K562 (cell line): Measurements from ENCODE around the gene EML6. TPM values are rescaled to one million over a fixed set of nuclear protein-coding genes. Genes with fewer than 3 reads are reported as not detected.

Source experiments
- ATAC-seq: fragments of 200-7000 bp; cut with Tn5 transposase; 3 replicates; pipeline ENCODE4 v1.9.1; 2020; ENCODE audit warnings: moderate library complexity
- BruUV-seq: library from RNA; stranded (reverse); fragments of 400-500 nt; replicated peaks from 2 replicates; lab custom pipeline; 2021; lab: Mats Ljungman, UMichigan
- CTCF ChIA-PET: fragments of 300-600 bp; formaldehyde crosslinking; extraction: SDS; loops from one replicate; lab custom pipeline; 2021; ENCODE audit warnings: low intra/inter-chr PET ratio; lab: Yijun Ruan, JAX
- POLR2A ChIA-PET: fragments of 300-600, 350-650 bp; sonication (Branson Sonifier 250); formaldehyde crosslinking; extraction: SDS; loops from one replicate; lab custom pipeline; 2021; ENCODE audit warnings: antibody characterized with exemption, inconsistent platforms; lab: Yijun Ruan, JAX
- DNase-seq, 4 experiments: peaks; one replicate each; pipeline versions ENCODE4 v3.0.0 to v3.0.0-alpha.2; 2011 to 2018; ENCODE audit warnings: low spot score in 3 of 4, mixed read lengths in 3 of 4; ENCODE audit errors: extremely low read depth in 1 of 4
- FAIRE-seq: peaks from 2 replicates; lab custom pipeline; 2011; peaks lifted over from hg19 to GRCh38; lab: Jason Lieb, UNC
- H2AFZ ChIP-seq: 2 replicates; pipeline ENCODE4 v1.6.0; 2011; ENCODE audit warnings: low read depth, low read length, control low read depth, inconsistent platforms
- H3K27ac ChIP-seq: fragments of 200-600 bp; 3 replicates; pipeline ENCODE4 v1.8.0; 2011; ENCODE audit warnings: low read depth, mild to moderate bottlenecking, control low read depth, inconsistent platforms, low read length, moderate library complexity, mixed read lengths; ENCODE audit errors: extremely low read depth
- H3K27me3 ChIP-seq, 2 experiments: fragments of 300-600 bp in 1 of 2; 2 replicates in 1 of 2; 3 replicates in 1 of 2; pipeline versions ENCODE4 v1.6.0 to v1.8.0; 2011; ENCODE audit warnings: inconsistent platforms in 2 of 2, low read length in 2 of 2, mild to moderate bottlenecking in 1 of 2, mixed read lengths in 1 of 2, moderate library complexity in 1 of 2; ENCODE audit not compliant: control insufficient read depth in 2 of 2, insufficient read depth in 2 of 2
- H3K36me3 ChIP-seq: fragments of 300-600 bp; 3 replicates; pipeline ENCODE4 v1.8.0; 2011; ENCODE audit warnings: mild to moderate bottlenecking, low read length, inconsistent platforms; ENCODE audit not compliant: control insufficient read depth, insufficient read depth
- H3K4me1 ChIP-seq, 2 experiments: fragments of 200-600 bp in 1 of 2; replicated peaks in 1 of 2; 2 replicates in 1 of 2; 3 replicates in 1 of 2; pipeline versions ENCODE4 v1.5.1 to v1.8.0; 2011; ENCODE audit warnings: inconsistent platforms in 2 of 2, low read length in 2 of 2, mild to moderate bottlenecking in 1 of 2, mixed read lengths in 1 of 2, moderate library complexity in 1 of 2; ENCODE audit not compliant: control insufficient read depth in 2 of 2, insufficient read depth in 2 of 2
- H3K4me2 ChIP-seq: 2 replicates; pipeline ENCODE4 v1.6.1; 2011; ENCODE audit warnings: low read length, control low read depth, inconsistent platforms, mixed read lengths; ENCODE audit not compliant: insufficient read depth
- H3K4me3 ChIP-seq: fragments of 200-600 bp; sonication (generic), shearing (Covaris generic); 2 replicates; pipeline ENCODE4 v1.5.1; 2016; ENCODE audit warnings: control low read depth, inconsistent platforms
- H3K79me2 ChIP-seq: fragments of 200-600 bp; 3 replicates; pipeline ENCODE4 v1.8.0; 2011; ENCODE audit warnings: low read length, inconsistent platforms; ENCODE audit not compliant: control insufficient read depth, insufficient read depth
- H3K9ac ChIP-seq, 2 experiments: 2 replicates each; pipeline versions ENCODE4 v1.6.0 to v1.6.1; 2011; ENCODE audit warnings: low read depth in 2 of 2, low read length in 2 of 2, control low read depth in 1 of 2, inconsistent platforms in 1 of 2, mild to moderate bottlenecking in 1 of 2, mixed read lengths in 1 of 2; ENCODE audit not compliant: insufficient read depth in 1 of 2
- H3K9me1 ChIP-seq: one replicate; pipeline ENCODE4 v1.6.0; 2011; ENCODE audit warnings: inconsistent platforms, mild to moderate bottlenecking, low read length, moderate library complexity; ENCODE audit not compliant: control insufficient read depth, insufficient read depth
- H3K9me3 ChIP-seq: replicated peaks from 2 replicates; pipeline ENCODE4 v1.5.1; 2011; ENCODE audit warnings: low read depth, low read length, inconsistent platforms; ENCODE audit not compliant: control insufficient read depth, insufficient read depth
- H4K20me1 ChIP-seq: replicated peaks from 2 replicates; pipeline ENCODE4 v1.6.1; 2011; ENCODE audit warnings: low read length, inconsistent platforms, mixed read lengths; ENCODE audit not compliant: control insufficient read depth, insufficient read depth
- BMI1 ChIP-seq: fragments of 150-350 bp; IDR thresholded peaks from 2 replicates; pipeline ENCODE4 v1.6.1; 2014; ENCODE audit warnings: low read length
- DPF2 ChIP-seq: fragments of 450-650 bp; IDR thresholded peaks from 2 replicates; pipeline ENCODE4 v1.6.1; 2016
- MYNN ChIP-seq, 2 experiments: sonication (generic); formaldehyde crosslinking in 1 of 2; IDR thresholded peaks; 2 replicates each; pipeline versions ENCODE4 v1.5.0 to v1.6.1; 2016 to 2020; ENCODE audit warnings: antibody characterized with exemption in 1 of 2, missing genetic modification reagents in 1 of 2
- RBM15 ChIP-seq: fragments of 200-400 bp; formaldehyde crosslinking; IDR thresholded peaks from 2 replicates; pipeline ENCODE4 v1.6.1; 2018; ENCODE audit warnings: mild to moderate bottlenecking, low read length, moderate library complexity; ENCODE audit not compliant: insufficient read depth
- SRSF9 ChIP-seq: fragments of 200-400 bp; formaldehyde crosslinking; IDR thresholded peaks from 2 replicates; pipeline ENCODE4 v1.6.1; 2017; ENCODE audit warnings: low read depth, low read length, borderline replicate concordance
- ZNF77 ChIP-seq: fragments of 250-450 bp; sonication (Bioruptor Pico); IDR thresholded peaks from 2 replicates; pipeline ENCODE4 v1.5.0; 2020
- ZNF830 ChIP-seq: fragments of 250-450 bp; sonication (Bioruptor Pico); IDR thresholded peaks from 2 replicates; pipeline ENCODE4 v1.5.0; 2021; ENCODE audit warnings: mild to moderate bottlenecking
- WGBS: fragments of 100-300 bp; shearing (Covaris generic); methylation state at CpG from one replicate; pipeline ENCODE4 v1.1.6; 2016; ENCODE audit warnings: low coverage, mixed read lengths; ENCODE audit not compliant: insufficient coverage; ENCODE audit errors: missing lambda C conversion rate; 5-methylcytosine and 5-hydroxymethylcytosine counted together
- in situ Hi-C: fragments of 300-500 bp; cut with MboI; formaldehyde crosslinking; loops from 4 replicates; pipeline ENCODE4 v1.15.0; 2018; ENCODE audit warnings: inconsistent platforms, mixed read lengths
- intact Hi-C: fragments of 100-400 bp; cut with micrococcal nuclease; formaldehyde crosslinking; loops from 2 replicates; pipeline ENCODE4 v1.14.2; 2022
- polyA plus RNA-seq, 8 experiments: library from polyadenylated mRNA; depleted of rRNA in 4 of 8; stranded (reverse) in 5 of 8; unstranded in 3 of 8; fragments of >200 nt; fragmentation: Nextera tagmentation in 2 of 8; fragmentation: Illumina TruSeq in 1 of 8; extraction: Ambion mirVana in 2 of 8; extraction: Trizol in 1 of 8; gene quantifications; 2 replicates each; pipeline versions ENCODE4 v1.2.1 to v1.2.3, GENCODE V29; 2011 to 2014; ENCODE audit warnings: inconsistent platforms in 1 of 8, missing spikeins in 1 of 8
- total RNA-seq, 7 experiments: library from RNA; depleted of rRNA in 6 of 7; stranded (reverse); fragments of >200 nt in 6 of 7; fragmentation: Illumina TruSeq in 2 of 7; extraction: Trizol in 2 of 7; gene quantifications; 2 replicates each; pipeline versions ENCODE4 v1.2.1 to v1.2.3, GENCODE V29; 2011 to 2021; ENCODE audit warnings: low replicate concordance in 1 of 7
- TF ChIP-seq, protein P1 (sequence below): fragments of 200-800 bp; sonication (Bioruptor generic); IDR thresholded peaks from 2 replicates; pipeline ENCODE4 v1.6.1; 2017; ENCODE audit warnings: missing genetic modification characterization, missing compliant biosample characterization
- TF ChIP-seq, protein P2 (sequence below), 2 experiments: fragments of 250-450 bp in 1 of 2; fragments of 450-650 bp in 1 of 2; sonication (Bioruptor Pico) in 1 of 2; IDR thresholded peaks; 2 replicates each; pipeline versions ENCODE4 v1.6.1 to v1.8.0; 2016 to 2021; ENCODE audit warnings: mild to moderate bottlenecking in 2 of 2, moderate library complexity in 2 of 2, missing compliant biosample characterization in 1 of 2, missing genetic modification characterization in 1 of 2
- TF ChIP-seq, protein P3 (sequence below): fragments of 450-650 bp; conservative IDR thresholded peaks from 2 replicates; pipeline ENCODE4 v1.6.1; 2016; ENCODE audit warnings: missing genetic modification characterization, low read depth, mild to moderate bottlenecking, control low read depth, missing compliant biosample characterization

Gene EML6
- total and polyA plus RNA-seq, 9 of the 15 experiments (the other 6 are each of a cell fraction or from before 2014, with no cell fraction given) = 0.07 to 0.56 (median 0.25) TPM

DNA sequence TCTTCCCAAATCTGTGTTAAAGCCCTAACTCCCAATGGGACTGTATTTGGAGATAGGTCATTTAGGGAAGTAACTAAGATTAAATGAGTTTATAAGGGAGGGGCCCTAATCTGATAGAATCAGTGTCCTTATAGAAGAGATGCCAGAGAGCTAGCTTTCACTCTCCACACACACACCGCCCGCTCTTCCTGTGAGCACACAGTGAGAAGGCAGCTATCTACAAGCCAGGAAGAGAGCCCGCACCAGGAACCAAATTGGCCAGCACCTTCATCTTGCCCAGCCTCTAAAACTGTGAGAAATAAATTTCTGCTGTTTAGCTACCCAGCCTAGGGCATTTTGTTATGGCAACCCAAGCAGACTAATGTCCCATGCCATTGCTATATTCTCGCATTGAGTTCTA, 201.6 kb downstream of the EML6 start:
- no peak overlapping the region for H3K4me3 ChIP-seq
- intact Hi-C loops = no loop called here
- H3K9me1 ChIP-seq = no peaks in the 10 kb centered on the region
- H3K9me3 ChIP-seq = 0 out of 2 replicates have a peak, but pooled peaks cover 7% of the 10 kb centered on the region
- no peak overlapping the region for H3K27ac ChIP-seq
- no peaks in the 10 kb centered on the region for H3K79me2 ChIP-seq
- BruUV-seq = no TSS peak
- H3K36me3 ChIP-seq = no peaks in the 10 kb centered on the region
- in situ Hi-C loops = no loop called here
- H3K27me3 ChIP-seq = peaks cover 0 to 6% of the 10 kb centered on the region in 2 experiments; a peak in 2 of 5 replicates
- ChIA-PET POLR2A (interaction anchor here (0.7 to 1.1 kb wide), 3 partner anchors 8 to 48 kb away, joined by 3 to 4 read pairs (median 3); no protein-coding TSS in a partner anchor), CTCF (no interaction called here)
- FAIRE-seq = no peak
- TF ChIP-seq BMI1 (no peak), DPF2 (no peak), ZNF830 (CRISPR knock-in tag) (no peak), SRSF9 (no peak), MYNN (IDR thresholded peaks at IDR 0.05) (no peak), MYNN (CRISPR knock-in tag; IDR thresholded peaks at IDR 0.05) (no peak), RBM15 (no peak), ZNF77 (CRISPR knock-in tag) (no peak)
- TF ChIP-seq, protein P1, sequence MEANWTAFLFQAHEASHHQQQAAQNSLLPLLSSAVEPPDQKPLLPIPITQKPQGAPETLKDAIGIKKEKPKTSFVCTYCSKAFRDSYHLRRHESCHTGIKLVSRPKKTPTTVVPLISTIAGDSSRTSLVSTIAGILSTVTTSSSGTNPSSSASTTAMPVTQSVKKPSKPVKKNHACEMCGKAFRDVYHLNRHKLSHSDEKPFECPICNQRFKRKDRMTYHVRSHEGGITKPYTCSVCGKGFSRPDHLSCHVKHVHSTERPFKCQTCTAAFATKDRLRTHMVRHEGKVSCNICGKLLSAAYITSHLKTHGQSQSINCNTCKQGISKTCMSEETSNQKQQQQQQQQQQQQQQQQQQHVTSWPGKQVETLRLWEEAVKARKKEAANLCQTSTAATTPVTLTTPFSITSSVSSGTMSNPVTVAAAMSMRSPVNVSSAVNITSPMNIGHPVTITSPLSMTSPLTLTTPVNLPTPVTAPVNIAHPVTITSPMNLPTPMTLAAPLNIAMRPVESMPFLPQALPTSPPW = no peak
- TF ChIP-seq, protein P2, sequence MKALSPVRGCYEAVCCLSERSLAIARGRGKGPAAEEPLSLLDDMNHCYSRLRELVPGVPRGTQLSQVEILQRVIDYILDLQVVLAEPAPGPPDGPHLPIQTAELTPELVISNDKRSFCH (CRISPR knock-in tag; IDR thresholded peaks at IDR 0.05) = no peak
- TF ChIP-seq, protein P2 (tag; IDR thresholded peaks at IDR 0.05) = no peak
- TF ChIP-seq, protein P3, sequence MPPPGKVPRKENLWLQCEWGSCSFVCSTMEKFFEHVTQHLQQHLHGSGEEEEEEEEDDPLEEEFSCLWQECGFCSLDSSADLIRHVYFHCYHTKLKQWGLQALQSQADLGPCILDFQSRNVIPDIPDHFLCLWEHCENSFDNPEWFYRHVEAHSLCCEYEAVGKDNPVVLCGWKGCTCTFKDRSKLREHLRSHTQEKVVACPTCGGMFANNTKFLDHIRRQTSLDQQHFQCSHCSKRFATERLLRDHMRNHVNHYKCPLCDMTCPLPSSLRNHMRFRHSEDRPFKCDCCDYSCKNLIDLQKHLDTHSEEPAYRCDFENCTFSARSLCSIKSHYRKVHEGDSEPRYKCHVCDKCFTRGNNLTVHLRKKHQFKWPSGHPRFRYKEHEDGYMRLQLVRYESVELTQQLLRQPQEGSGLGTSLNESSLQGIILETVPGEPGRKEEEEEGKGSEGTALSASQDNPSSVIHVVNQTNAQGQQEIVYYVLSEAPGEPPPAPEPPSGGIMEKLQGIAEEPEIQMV (tag) = no peak
- 9% methylated on average over 4 of the region's 4 CpGs for WGBS
- ATAC-seq = no peak
- H3K9ac ChIP-seq = no peak overlapping the region
- no peaks in the 10 kb centered on the region for H4K20me1 ChIP-seq
- H3K4me2 ChIP-seq = no peak overlapping the region
- DNase-seq = no peak
- H3K4me1 ChIP-seq = no peaks in the 10 kb centered on the region
- no peak overlapping the region for H2AFZ ChIP-seq
